CD14-positive monocyte (primary cell): Measurements from ENCODE around the gene PTPRN2. TPM values are rescaled to one million over a fixed set of nuclear protein-coding genes. Genes with fewer than 3 reads are reported as not detected.

ENCODE experiments used
- DNase-seq, 3 donors: peaks; one replicate each; pipeline ENCODE4 v3.0.0-alpha.2; 2011 to 2022
- H2AFZ ChIP-seq: 2 replicates; pipeline ENCODE4 v1.6.0; 2012; ENCODE audit warnings: mild to moderate bottlenecking, low read depth, low read length, inconsistent platforms; ENCODE audit not compliant: insufficient read depth, poor library complexity, severe bottlenecking
- H3K27ac ChIP-seq, 2 donors: 1 replicate in 1 of 2; 2 replicates in 1 of 2; pipeline ENCODE4 v1.5.1; 2012 to 2013; ENCODE audit warnings: low read length in 2 of 2, control low read depth in 1 of 2, inconsistent platforms in 1 of 2, low read depth in 1 of 2, mild to moderate bottlenecking in 1 of 2
- H3K27me3 ChIP-seq, 2 donors: one replicate each; pipeline versions ENCODE4 v1.6.0 to v1.6.1; 2011 to 2013; ENCODE audit warnings: low read length in 2 of 2; ENCODE audit not compliant: control insufficient read depth in 2 of 2, insufficient read depth in 2 of 2
- H3K36me3 ChIP-seq, 2 donors: replicated peaks in 1 of 2; 1 replicate in 1 of 2; 2 replicates in 1 of 2; pipeline versions ENCODE4 v1.5.1 to v1.6.1; 2012 to 2013; ENCODE audit warnings: low read length in 2 of 2, control low read depth in 1 of 2, inconsistent platforms in 1 of 2, mild to moderate bottlenecking in 1 of 2; ENCODE audit not compliant: insufficient read depth in 2 of 2, control insufficient read depth in 1 of 2
- H3K4me1 ChIP-seq, 2 donors: 1 replicate in 1 of 2; 2 replicates in 1 of 2; pipeline versions ENCODE4 v1.5.1 to v1.6.1; 2012 to 2013; ENCODE audit warnings: low read length in 2 of 2, control low read depth in 1 of 2, inconsistent platforms in 1 of 2, mild to moderate bottlenecking in 1 of 2, moderate library complexity in 1 of 2; ENCODE audit not compliant: insufficient read depth in 2 of 2, control insufficient read depth in 1 of 2
- H3K4me2 ChIP-seq: replicated peaks from 2 replicates; pipeline ENCODE3; 2012; ENCODE audit warnings: low read length, moderate library complexity, mild to moderate bottlenecking; ENCODE audit not compliant: poor library complexity, severe bottlenecking; ENCODE audit errors: extremely low read depth
- H3K4me3 ChIP-seq, 3 experiments: fragments of 200-600 bp in 1 of 3; sonication (generic) in 1 of 3; replicated peaks in 1 of 3; 1 replicate in 2 of 3; 2 replicates in 1 of 3; pipeline ENCODE4 v1.5.1; 2011 to 2013; ENCODE audit warnings: low read length in 3 of 3, mild to moderate bottlenecking in 3 of 3, control low read depth in 2 of 3, low read depth in 2 of 3, inconsistent platforms in 1 of 3, moderate library complexity in 1 of 3
- H3K79me2 ChIP-seq: 2 replicates; pipeline ENCODE4 v1.6.0; 2012; ENCODE audit warnings: mild to moderate bottlenecking, control low read depth, inconsistent platforms, low read length, moderate library complexity; ENCODE audit not compliant: insufficient read depth
- H3K9ac ChIP-seq: 2 replicates; pipeline ENCODE4 v1.6.0; 2017; ENCODE audit warnings: low read length, mild to moderate bottlenecking; ENCODE audit not compliant: insufficient read depth, poor library complexity, severe bottlenecking
- H3K9me3 ChIP-seq, 2 donors: replicated peaks in 1 of 2; 1 replicate in 1 of 2; 2 replicates in 1 of 2; pipeline versions ENCODE4 v1.5.1 to v1.6.1; 2012 to 2013; ENCODE audit warnings: low read length in 2 of 2, control low read depth in 1 of 2; ENCODE audit not compliant: control insufficient read depth in 1 of 2, insufficient read depth in 1 of 2
- H4K20me1 ChIP-seq: 2 replicates; pipeline ENCODE4 v1.6.0; 2012; ENCODE audit warnings: mild to moderate bottlenecking, low read length, control low read depth, moderate library complexity; ENCODE audit not compliant: insufficient read depth
- H3K27ac Mint-ChIP-seq, 7 donors: one replicate each; pipeline ENCODE4 v1.8.0; 2020; ENCODE audit warnings: mild to moderate bottlenecking in 7 of 7, mixed read lengths in 7 of 7, moderate library complexity in 6 of 7, inconsistent platforms in 2 of 7
- H3K27me3 Mint-ChIP-seq, 3 donors: one replicate each; pipeline ENCODE4 v1.8.0; 2021 to 2022; ENCODE audit warnings: low read depth in 3 of 3, mild to moderate bottlenecking in 3 of 3, mixed read lengths in 3 of 3, moderate library complexity in 3 of 3, inconsistent platforms in 1 of 3
- H3K36me3 Mint-ChIP-seq, 2 donors: one replicate each; pipeline ENCODE4 v1.8.0; 2020; ENCODE audit warnings: mixed read lengths in 2 of 2, inconsistent platforms in 1 of 2, mild to moderate bottlenecking in 1 of 2
- H3K4me1 Mint-ChIP-seq: one replicate; pipeline ENCODE4 v1.8.0; 2020; ENCODE audit warnings: mild to moderate bottlenecking, mixed read lengths
- H3K4me3 Mint-ChIP-seq, 2 donors: one replicate each; pipeline ENCODE4 v1.8.0; 2020; ENCODE audit warnings: mild to moderate bottlenecking in 2 of 2, mixed read lengths in 2 of 2, moderate library complexity in 1 of 2
- H3K9me3 Mint-ChIP-seq, 7 donors: one replicate each; pipeline ENCODE4 v1.8.0; 2020 to 2022; ENCODE audit warnings: mixed read lengths in 7 of 7, mild to moderate bottlenecking in 6 of 7, moderate library complexity in 6 of 7, inconsistent platforms in 2 of 7
- CTCF ChIP-seq: fragments of 200-600 bp; IDR thresholded peaks from one replicate; pipeline ENCODE4 v1.8.0; 2022; ENCODE audit warnings: antibody characterized with exemption, mild to moderate bottlenecking
- whole genome bisulfite sequencing: methylation state at CpG from one replicate; pipeline ENCODE4 v1.1.5; 2013; ENCODE audit warnings: missing lambda C conversion rate; ENCODE audit not compliant: insufficient coverage; 5-methylcytosine and 5-hydroxymethylcytosine counted together
- intact Hi-C, 2 donors: fragments of 100-400 bp; cut with micrococcal nuclease; formaldehyde crosslinking; loops; one replicate each; pipeline versions ENCODE4 v1.15.0 to v1.15.1; 2023
- polyA plus RNA-seq, 3 donors: library from polyadenylated mRNA; depleted of rRNA in 1 of 3; unstranded in 2 of 3; stranded (reverse) in 1 of 3; fragments of 300-500 nt in 2 of 3; fragments of >200 nt in 1 of 3; fragmentation: Illumina TruSeq in 2 of 3; gene quantifications; 1 replicate in 2 of 3; 2 replicates in 1 of 3; pipeline ENCODE4 v1.2.3, GENCODE V29; 2012 to 2021

PTPRN2 gene
- polyA plus RNA-seq, 3 donors: 0.25 to 1.4 (median 0.97) TPM

- no peak overlapping the region for H3K9ac ChIP-seq
- H3K27ac ChIP-seq: no peak overlapping the region
- intact Hi-C loops: no loop called here
- DNase-seq: no peak
- no peaks in the 10 kb centered on the region for H4K20me1 ChIP-seq
- Mint-ChIP-seq H3K4me1 (no peaks in the 10 kb centered on the region), H3K27ac (no peak overlapping the region), H3K4me3 (no peak overlapping the region), H3K27me3 (peaks cover 0 to 4% (median 4%) of the 10 kb centered on the region in 3 donors), H3K9me3 (peaks cover 0 to 5% (median 0%) of the 10 kb centered on the region in 7 donors), H3K36me3 (no peaks in the 10 kb centered on the region)
- H3K27me3 ChIP-seq: no peaks in the 10 kb centered on the region
- H2AFZ ChIP-seq: no peak overlapping the region
- no peak overlapping the region for H3K4me2 ChIP-seq
- WGBS: 90% methylated on average over 33 of the region's 35 CpGs
- no peaks in the 10 kb centered on the region for H3K9me3 ChIP-seq
- TF ChIP-seq CTCF: no peak
- no peak overlapping the region for H3K4me3 ChIP-seq
- no peaks in the 10 kb centered on the region for H3K36me3 ChIP-seq
- H3K79me2 ChIP-seq: no peaks in the 10 kb centered on the region
- no peaks in the 10 kb centered on the region for H3K4me1 ChIP-seq
These were observed 197.9 kb downstream of the PTPRN2 start for GRCh38 chr7:158389514-158390425.

- H2AFZ ChIP-seq: no peak overlapping the region
- 92% methylated on average over 13 of the region's 16 CpGs for WGBS
- no peak overlapping the region for H3K9ac ChIP-seq
- H3K4me1 ChIP-seq: no peaks in the 10 kb centered on the region
- no peak overlapping the region for H3K4me2 ChIP-seq
- H3K27me3 ChIP-seq: no peaks in the 10 kb centered on the region
- H3K27ac ChIP-seq: no peak overlapping the region
- Mint-ChIP-seq H3K9me3 (peaks cover 0 to 3% (median under 1%) of the 10 kb centered on the region in 7 donors), H3K4me3 (no peak overlapping the region), H3K27me3 (peaks cover 0 to 4% (median 3%) of the 10 kb centered on the region in 3 donors), H3K4me1 (no peaks in the 10 kb centered on the region), H3K27ac (no peak overlapping the region), H3K36me3 (no peaks in the 10 kb centered on the region)
- no peak for TF ChIP-seq CTCF
- no peaks in the 10 kb centered on the region for H4K20me1 ChIP-seq
- intact Hi-C loops: no loop called here
- no peaks in the 10 kb centered on the region for H3K9me3 ChIP-seq
- H3K79me2 ChIP-seq: no peaks in the 10 kb centered on the region
- DNase-seq: no peak
- no peaks in the 10 kb centered on the region for H3K36me3 ChIP-seq
- no peak overlapping the region for H3K4me3 ChIP-seq
These were observed 198.7 kb downstream of the PTPRN2 start for GRCh38 chr7:158388928-158389327.
